ENCODE data around the gene HBE1.

GRCh38 chr11:5245155-5245554, 24.6 kb downstream of the HBE1 start:
- TF ChIP-seq, protein P1, sequence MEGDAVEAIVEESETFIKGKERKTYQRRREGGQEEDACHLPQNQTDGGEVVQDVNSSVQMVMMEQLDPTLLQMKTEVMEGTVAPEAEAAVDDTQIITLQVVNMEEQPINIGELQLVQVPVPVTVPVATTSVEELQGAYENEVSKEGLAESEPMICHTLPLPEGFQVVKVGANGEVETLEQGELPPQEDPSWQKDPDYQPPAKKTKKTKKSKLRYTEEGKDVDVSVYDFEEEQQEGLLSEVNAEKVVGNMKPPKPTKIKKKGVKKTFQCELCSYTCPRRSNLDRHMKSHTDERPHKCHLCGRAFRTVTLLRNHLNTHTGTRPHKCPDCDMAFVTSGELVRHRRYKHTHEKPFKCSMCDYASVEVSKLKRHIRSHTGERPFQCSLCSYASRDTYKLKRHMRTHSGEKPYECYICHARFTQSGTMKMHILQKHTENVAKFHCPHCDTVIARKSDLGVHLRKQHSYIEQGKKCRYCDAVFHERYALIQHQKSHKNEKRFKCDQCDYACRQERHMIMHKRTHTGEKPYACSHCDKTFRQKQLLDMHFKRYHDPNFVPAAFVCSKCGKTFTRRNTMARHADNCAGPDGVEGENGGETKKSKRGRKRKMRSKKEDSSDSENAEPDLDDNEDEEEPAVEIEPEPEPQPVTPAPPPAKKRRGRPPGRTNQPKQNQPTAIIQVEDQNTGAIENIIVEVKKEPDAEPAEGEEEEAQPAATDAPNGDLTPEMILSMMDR (IDR thresholded peaks at IDR 0.05), result no peak
- TF ChIP-seq POLR2A (IDR thresholded peaks at IDR 0.05), result no peak
